ENCODE results near the gene UNC13D.
A peak's percentile ranks its signal among the peaks of the same experiment; 100 is the strongest.

The UNC13D gene

DNA sequence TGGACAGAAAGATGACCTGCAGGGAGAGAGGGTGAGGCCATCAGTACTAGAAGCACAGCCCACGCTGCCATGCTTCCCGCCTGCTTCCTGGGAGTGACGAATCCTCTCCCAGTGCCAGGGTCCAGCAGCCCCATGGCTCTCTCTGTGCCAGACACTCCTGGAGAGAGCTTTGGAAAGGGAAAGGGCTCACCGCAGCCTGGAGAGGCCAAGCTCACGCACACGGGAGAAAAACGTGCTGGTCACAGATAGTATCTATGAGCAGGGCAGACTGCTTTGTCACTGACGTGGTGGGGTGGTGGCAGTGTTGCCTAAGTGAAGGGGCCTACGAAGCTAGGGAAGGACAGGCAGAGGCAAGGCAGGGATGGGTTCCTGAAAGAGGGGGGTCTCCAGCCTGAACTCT lies 5.5 kb upstream of the UNC13D start:
- DNase-seq = no peak

- DNase-seq = no peak
Observed at GRCh38 chr17:75849279-75849646, 5.1 kb upstream of the UNC13D start.

- DNase-seq = no peak
Observed at GRCh38 chr17:75848523-75849278, 4.5 kb upstream of the UNC13D start.

DNA sequence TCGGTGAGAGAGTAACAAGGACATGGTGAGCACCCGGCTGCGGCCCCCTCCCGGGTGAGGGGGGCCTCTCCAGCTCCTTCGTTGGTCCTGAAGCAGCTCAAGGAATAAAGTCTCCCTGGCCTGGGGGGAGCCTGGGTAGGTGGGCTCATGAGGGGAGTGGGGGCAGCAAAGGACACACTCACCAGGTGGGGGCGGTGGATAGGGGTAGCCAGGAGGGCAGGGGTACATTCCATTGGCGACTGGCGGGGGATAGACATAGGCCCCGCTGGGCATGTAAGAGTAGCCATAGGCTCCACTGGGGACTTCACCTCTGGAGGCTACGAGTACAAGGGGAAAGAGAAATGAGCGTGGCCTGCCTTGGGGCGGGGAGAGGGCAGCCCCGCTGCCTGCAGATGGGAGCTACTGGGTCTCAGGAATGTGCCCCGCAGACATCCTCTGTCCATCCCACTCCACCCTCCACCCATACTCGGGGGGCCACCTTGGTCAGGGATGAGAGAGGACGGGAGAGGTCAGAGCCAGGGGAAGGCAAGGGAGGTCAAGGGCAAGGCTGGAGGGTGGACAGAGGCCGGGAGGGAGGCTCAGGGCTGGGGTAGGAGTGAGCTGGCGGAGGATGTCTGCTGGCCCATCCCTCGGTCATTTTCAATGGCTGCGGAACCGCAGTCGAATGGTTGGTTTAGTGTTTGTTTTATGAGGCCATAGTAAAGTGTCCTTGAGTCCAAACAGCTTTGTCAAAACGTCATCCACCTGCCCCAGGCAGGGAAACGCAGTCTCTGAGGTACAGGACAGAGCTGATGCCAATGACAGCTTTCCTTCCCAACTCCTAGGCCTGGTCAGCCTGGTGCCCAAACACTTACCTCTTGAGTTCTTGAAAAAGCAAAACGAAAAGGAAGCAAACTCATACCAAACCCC lies 3.7 kb upstream of the UNC13D start:
- no peak for DNase-seq

DNA sequence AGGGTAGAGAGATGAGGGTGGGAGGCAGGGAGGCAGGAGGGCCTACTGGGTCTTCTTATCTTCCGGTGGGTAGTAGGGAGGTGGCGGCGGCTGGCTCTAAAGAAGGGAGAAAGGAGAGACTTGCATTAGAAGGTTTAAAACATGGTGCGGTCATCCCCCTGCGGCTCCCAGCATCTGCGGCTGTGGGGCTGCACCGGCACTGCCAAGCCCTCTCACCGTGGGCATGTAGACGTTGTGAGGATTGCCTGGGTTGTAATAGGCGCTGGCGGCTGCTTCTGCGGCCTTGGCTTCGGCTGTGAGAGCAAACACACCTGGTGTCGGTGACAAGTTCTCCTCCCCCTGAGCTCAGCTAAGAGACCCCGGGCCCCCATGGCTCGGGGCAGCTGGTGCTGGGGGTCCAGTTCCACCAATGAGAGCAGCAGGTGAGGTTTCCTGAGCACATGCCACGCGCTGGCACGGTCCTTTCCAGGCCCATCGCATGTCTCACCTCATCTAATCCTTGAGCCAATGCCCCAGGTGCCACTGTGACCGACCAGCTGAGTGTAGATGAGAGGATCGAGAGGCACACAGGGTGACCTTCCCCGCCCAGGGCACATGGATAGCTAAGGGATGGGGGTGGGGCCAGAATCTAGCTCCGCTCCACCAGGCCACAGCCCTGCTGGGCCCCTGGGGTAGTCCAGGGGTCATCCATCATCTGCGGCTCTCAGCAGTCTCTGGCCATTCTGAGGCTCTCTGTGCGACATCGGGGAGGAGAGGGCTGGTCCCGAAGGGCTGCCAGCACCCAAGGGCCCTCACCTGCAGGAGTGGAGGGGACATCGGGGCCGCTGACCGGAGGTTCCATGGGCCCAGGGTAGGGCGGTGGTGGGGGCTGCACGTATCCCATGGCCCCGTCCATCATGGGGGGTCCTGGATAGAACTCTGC lies 2.7 kb upstream of the UNC13D start:
- DNase-seq = no peak

DNA sequence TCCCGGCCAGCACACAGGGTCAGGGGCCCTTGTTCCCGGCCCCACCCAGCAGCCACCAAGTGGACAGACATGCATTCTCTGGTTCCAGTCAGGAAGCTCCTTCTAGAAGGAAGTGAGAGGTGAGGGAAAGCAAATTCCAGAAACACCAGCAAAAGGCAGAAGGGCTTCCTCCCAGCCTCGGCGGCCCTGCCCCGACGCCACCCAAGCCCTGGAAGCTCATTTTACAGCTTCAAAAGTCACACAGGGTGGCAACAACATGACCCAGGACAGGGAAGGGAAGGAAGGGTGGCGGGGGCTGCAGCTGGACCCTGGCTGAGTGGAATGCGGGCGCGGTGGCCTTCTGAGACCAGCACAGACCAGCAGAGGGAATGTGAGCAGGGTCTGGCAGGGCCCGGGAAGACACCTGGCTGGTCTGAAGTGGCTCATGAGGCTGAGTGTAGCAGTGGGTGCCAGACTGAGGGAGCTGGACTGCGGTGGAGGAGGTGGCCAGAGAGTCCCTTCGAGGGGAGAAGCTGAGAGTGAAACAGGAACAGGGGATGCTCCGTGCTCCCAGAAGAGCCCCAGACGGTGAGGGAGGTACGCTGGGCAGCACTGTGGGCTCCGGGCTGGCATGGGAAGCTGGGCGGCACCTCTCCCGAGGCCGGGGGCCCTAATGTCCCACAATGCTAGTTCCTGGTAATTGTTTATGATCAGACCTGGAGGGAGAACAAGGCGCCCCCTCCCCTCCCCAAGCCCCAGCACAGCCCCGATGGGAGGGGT lies 1.9 kb upstream of the UNC13D start:
- DNase-seq = no peak

DNA sequence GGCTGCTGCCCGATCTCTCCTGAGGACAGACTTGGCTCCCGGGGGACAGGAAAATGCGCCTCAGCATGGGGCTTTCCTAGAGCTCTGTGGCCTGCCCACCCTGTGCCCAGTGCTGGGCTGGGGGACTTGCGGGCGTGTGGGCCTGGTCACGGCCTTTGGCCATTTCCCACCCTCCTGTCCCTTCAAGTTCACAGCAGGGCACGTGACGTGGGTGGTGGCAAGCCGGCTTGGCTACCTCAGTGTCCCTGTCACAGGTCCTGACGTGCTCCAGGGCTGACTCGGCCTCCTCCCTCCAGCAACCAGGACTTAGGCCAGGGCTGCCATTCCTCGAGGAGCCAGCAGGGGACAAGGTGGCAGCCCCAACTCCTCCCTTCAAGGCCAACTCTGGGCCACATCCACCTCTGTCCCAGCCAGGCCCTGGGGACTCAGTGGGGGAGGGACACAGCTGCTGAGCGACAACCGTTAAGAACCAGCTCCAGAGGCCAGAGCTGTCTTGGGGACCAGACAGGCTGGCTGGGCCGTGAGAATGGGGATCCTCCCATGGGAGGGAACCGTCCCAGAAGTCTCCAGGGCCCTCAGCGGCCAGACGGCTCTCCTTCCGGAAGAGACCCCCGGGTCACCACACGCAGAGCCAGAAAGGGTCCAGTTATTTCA lies 981 bp upstream of the UNC13D start:
- peak; percentile 65 for DNase-seq

DNA sequence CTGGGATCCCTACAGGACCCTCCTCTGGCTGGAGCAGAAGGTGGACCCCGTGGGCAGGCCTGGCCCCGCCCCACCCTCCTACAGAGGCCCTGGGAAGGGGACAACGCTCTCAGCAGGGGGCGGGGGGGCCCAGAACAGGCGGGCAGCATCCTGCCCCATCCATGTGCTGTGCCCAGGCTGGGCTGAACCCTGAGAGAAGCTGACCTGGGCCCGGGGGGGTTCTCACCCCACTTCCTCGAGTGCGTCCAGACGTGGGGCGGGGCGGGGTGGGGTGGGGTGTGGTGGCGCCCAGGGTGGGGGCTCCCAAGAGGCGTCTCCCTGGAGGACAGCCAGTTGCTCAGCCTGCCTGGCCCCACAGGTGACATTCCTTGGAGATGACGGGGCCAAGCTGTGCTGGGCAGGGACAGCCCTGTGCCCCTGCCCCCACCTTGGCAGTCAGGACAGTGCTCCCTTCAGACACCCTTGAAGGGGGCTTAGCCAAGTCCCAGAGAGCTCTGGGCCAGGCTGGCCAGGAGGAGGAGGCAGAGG lies 390 bp upstream of the UNC13D start:
- no peak for DNase-seq

DNA sequence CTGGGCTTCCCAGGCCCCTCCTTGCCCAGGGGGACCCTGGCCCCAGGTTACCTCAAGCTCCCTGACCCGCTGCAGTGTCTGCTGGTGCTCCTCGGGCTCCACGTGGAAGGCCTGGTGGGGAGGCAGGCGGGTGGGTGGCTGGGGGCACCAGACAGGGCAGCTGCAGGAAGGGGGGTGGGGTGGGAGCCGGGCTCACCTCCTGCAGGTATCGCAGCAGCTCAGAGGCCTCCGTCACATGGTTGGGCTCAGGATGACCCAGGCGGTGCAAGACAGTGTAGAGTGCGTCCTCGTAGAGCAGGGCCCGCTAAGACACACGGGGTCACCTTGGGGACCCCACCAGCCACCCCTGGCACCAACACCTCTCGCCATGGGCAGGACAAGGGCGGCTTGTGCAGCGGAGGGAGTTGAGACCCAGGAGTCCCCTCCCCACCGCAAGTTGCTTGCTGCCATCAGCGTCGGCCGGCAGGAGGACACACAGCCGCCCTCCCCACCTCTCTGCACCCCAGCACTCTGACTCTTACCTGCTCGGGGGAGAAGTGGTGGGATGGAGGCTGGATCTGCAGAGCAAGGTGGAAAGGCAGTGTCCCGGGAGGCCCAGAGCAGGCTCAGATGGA lies 1.1 kb downstream of the UNC13D start:
- no peak for DNase-seq

GRCh38 chr17:75842411-75842810 lies 1.8 kb downstream of the UNC13D start:
- no peak for DNase-seq

DNA sequence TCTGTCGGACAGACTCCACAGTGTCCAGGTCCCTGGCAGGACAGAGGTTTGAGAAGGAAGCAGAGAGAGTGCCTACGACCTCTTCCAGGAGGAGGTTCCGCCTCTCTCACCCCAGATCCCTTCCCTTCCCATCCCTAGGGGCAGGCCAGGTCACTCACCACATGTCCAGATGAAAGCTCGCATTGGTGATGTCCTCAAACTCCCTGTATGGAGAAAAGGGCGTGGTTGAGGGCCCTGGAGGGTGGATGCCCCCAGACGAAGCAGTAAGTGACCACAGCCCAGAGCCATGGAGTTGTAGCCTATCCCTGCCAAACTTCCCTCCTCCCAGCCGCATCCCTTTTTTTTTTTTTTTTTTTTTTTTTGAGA lies 3.4 kb downstream of the UNC13D start:
- DNase-seq = no peak

- DNase-seq = no peak
Observed at GRCh38 chr17:75839942-75840798, 4.0 kb downstream of the UNC13D start.

DNA sequence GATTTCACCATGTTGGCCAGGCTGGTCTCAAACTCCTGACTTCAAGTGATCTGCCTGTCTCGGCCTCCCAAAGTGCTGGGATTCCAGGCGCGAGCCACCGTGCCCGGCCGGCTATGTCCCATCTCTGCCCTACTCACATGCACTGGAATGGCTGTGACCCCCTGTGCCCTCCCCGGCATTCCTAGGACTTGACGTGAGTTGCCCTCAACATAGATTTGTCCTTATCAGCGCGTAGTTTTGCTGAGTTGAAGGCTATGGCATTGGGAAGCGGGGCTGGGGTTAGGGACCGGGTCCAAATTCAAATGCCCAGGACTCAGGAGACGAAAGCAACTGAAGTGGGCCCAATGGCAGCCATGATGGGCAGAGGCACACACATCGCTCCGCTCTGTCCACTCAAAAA lies 5.8 kb downstream of the UNC13D start:
- no peak for DNase-seq

DNA sequence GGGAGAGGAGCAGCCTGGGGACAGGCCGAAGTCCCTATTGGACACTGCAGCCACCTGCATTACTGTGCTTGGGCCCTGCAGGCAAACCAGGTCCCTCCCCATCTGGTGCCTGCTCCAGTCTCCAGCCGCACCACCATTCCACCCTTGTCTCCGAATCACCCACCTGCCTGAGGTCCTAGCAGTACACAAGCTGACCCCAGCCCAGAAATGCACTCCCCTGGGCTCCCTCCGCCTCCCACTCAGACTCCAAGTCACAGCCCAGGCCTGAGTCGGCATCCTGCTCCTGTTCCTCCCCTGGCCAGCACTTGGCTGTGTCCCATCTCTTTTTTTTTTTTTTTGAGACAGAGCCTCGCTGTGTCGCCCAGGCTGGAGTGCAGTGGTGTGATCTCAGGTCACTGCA lies 6.3 kb downstream of the UNC13D start:
- DNase-seq = no peak

DNA sequence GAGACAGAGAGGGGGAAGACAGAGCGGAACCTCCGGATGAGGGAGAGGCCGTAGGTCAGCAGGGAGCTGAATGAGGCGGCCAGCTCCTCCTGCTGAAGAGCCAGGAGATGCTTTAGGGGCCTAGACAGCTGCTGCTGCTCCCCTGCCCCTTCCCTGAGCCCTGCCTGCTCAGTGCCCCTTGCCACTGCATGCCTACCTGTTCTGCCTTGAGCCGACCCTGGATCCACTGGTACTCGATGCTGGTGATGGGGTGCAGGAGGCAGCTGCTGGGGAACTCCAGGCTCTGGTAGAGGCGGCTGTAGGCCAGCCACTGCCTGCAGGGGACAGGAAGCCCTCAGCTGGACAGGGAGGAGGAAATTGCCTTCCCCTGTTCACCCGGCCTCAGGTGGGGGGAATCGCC lies 7.6 kb downstream of the UNC13D start:
- no peak for DNase-seq

- DNase-seq = no peak
Observed at GRCh38 chr17:75835654-75835987, 8.6 kb downstream of the UNC13D start.

GRCh38 chr17:75834928-75835653 lies 9.1 kb downstream of the UNC13D start:
- DNase-seq = no peak

GRCh38 chr17:75834279-75834920 lies 9.8 kb downstream of the UNC13D start:
- no peak for DNase-seq
